Small intestine (tissue), 7 donors: Measurements from ENCODE around the gene ZNF787. TPM values are rescaled to one million over a fixed set of nuclear protein-coding genes. Genes with fewer than 3 reads are reported as not detected.
"Not testable (repeated sequence)": the region's sequence is repeated elsewhere in the genome, so short reads cannot be mapped to it uniquely, and the experiment has no call there.

Experiments
- DNase-seq, 2 donors: peaks; one replicate each; pipeline versions ENCODE4 v3.0.0 to v3.0.0-alpha.2; 2013
- FAIRE-seq: peaks from 2 replicates; lab custom pipeline; 2012; peaks lifted over from hg19 to GRCh38; lab: Jason Lieb, UNC
- H3K27ac ChIP-seq, 3 donors: one replicate each; pipeline ENCODE4 v1.5.1; 2013; ENCODE audit warnings: low read length in 2 of 3, mild to moderate bottlenecking in 2 of 3, control low read depth in 1 of 3, inconsistent platforms in 1 of 3, low read depth in 1 of 3, moderate library complexity in 1 of 3
- H3K27me3 ChIP-seq, 3 donors: one replicate each; pipeline ENCODE4 v1.6.1; 2013; ENCODE audit warnings: low read length in 3 of 3, inconsistent platforms in 1 of 3; ENCODE audit not compliant: control insufficient read depth in 3 of 3, insufficient read depth in 3 of 3
- H3K36me3 ChIP-seq, 3 donors: one replicate each; pipeline ENCODE4 v1.6.1; 2013; ENCODE audit warnings: low read length in 3 of 3, inconsistent platforms in 1 of 3, low read depth in 1 of 3, mild to moderate bottlenecking in 1 of 3, moderate library complexity in 1 of 3; ENCODE audit not compliant: control insufficient read depth in 3 of 3, insufficient read depth in 2 of 3
- H3K4me1 ChIP-seq, 3 donors: one replicate each; pipeline ENCODE4 v1.6.1; 2013; ENCODE audit warnings: low read length in 2 of 3, inconsistent platforms in 1 of 3, low read depth in 1 of 3, mild to moderate bottlenecking in 1 of 3, moderate library complexity in 1 of 3; ENCODE audit not compliant: control insufficient read depth in 3 of 3, insufficient read depth in 2 of 3
- H3K4me3 ChIP-seq, 3 donors: one replicate each; pipeline ENCODE4 v1.5.1; 2013; ENCODE audit warnings: low read length in 3 of 3, control low read depth in 1 of 3, inconsistent platforms in 1 of 3, low read depth in 1 of 3, mild to moderate bottlenecking in 1 of 3, moderate library complexity in 1 of 3
- H3K9me3 ChIP-seq, 2 donors: one replicate each; pipeline ENCODE4 v1.6.1; 2013; ENCODE audit warnings: low read depth in 1 of 2, low read length in 1 of 2; ENCODE audit not compliant: control insufficient read depth in 2 of 2, insufficient read depth in 1 of 2
- WGBS, 3 donors: extraction: QIAGEN DNeasy Blood & Tissue Kit; methylation state at CpG; one replicate each; pipeline ENCODE4 v1.1.7; 2013; 5-methylcytosine and 5-hydroxymethylcytosine counted together
- polyA plus RNA-seq, 4 donors: library from polyadenylated mRNA; stranded (reverse) in 3 of 4; unstranded in 1 of 4; fragments of 200-250 nt in 3 of 4; fragments of 120-200 nt in 1 of 4; gene quantifications; one replicate each; pipeline versions ENCODE4 v1.2.1 to v1.2.3, GENCODE V29; 2013
- donor health status: healthy with polysubstance abuse.
- donor health status: control.
- donor health status: control.
- donor health status: Bipolar disorder and iron deficiency.
- donor health status: healthy.

The ZNF787 gene
- polyA plus RNA-seq, 4 donors = 29.9 to 34.9 (median 31.8) TPM

- 96 to 98% (median 98%) methylated on average over 21 of the region's 21 CpGs for WGBS, 3 donors
- H3K27ac ChIP-seq, H3K4me1 ChIP-seq, H3K27me3 ChIP-seq, FAIRE-seq, DNase-seq, H3K4me3 ChIP-seq: not testable (repeated sequence)
- H3K36me3 ChIP-seq = peaks cover 7 to 78% (median 17%) of the 10 kb centered on the region in 3 donors
- peaks cover 0 to 22% of the 10 kb centered on the region in 2 donors for H3K9me3 ChIP-seq
Observed at GRCh38 chr19:56098237-56098636, 22.9 kb downstream of the ZNF787 start.

- Histone ChIP-seq H3K27me3 (no peaks in the 10 kb centered on the region), H3K9me3 (peaks cover 0 to 27% of the 10 kb centered on the region in 2 donors), H3K4me1 (no peaks in the 10 kb centered on the region), H3K4me3 (no peak overlapping the region), H3K27ac (no peak overlapping the region), H3K36me3 (peaks cover 7 to 78% (median 14%) of the 10 kb centered on the region in 3 donors)
- FAIRE-seq = no peak
- WGBS, 3 donors = 86 to 93% (median 90%) methylated on average over 7 of the region's 7 CpGs
- DNase-seq = no peak
Observed at GRCh38 chr19:56097776-56098175, 23.3 kb downstream of the ZNF787 start.

- Histone ChIP-seq H3K27ac (no peak overlapping the region), H3K4me3 (no peak overlapping the region), H3K27me3 (no peaks in the 10 kb centered on the region), H3K9me3 (peaks cover 0 to 32% of the 10 kb centered on the region in 2 donors), H3K36me3 (peaks cover 4 to 77% (median 14%) of the 10 kb centered on the region in 3 donors), H3K4me1 (no peaks in the 10 kb centered on the region)
- WGBS, 3 donors = 86 to 90% (median 87%) methylated on average over 23 of the region's 23 CpGs
- no peak for FAIRE-seq
- no peak for DNase-seq
Observed at GRCh38 chr19:56097306-56097705, 23.8 kb downstream of the ZNF787 start.

- FAIRE-seq (no peak), DNase-seq (no peak)
- no peak overlapping the region for H3K27ac ChIP-seq
- no peak overlapping the region for H3K4me3 ChIP-seq
- H3K27me3 ChIP-seq = no peaks in the 10 kb centered on the region
- peaks cover 6 to 77% (median 12%) of the 10 kb centered on the region in 3 donors for H3K36me3 ChIP-seq
- 91 to 94% (median 94%) methylated on average over 13 of the region's 13 CpGs for WGBS, 3 donors
- no peaks in the 10 kb centered on the region for H3K4me1 ChIP-seq
- H3K9me3 ChIP-seq = peaks cover 0 to 35% of the 10 kb centered on the region in 2 donors
Observed at GRCh38 chr19:56096665-56097064, 24.4 kb downstream of the ZNF787 start.

- 82 to 85% (median 84%) methylated on average over 9 of the region's 9 CpGs for WGBS, 3 donors
- Histone ChIP-seq H3K27me3 (no peaks in the 10 kb centered on the region), H3K36me3 (peaks cover 4 to 79% (median 6%) of the 10 kb centered on the region in 3 donors), H3K4me1 (no peaks in the 10 kb centered on the region), H3K27ac (no peak overlapping the region), H3K4me3 (no peak overlapping the region), H3K9me3 (peaks cover 0 to 30% of the 10 kb centered on the region in 2 donors)
- FAIRE-seq (no peak), DNase-seq (no peak)
Observed at GRCh38 chr19:56094449-56094848, 26.6 kb downstream of the ZNF787 start.

- WGBS, 3 donors = 98 to 99% (median 99%) methylated on average over 32 of the region's 32 CpGs
- no peak for FAIRE-seq
- peaks cover 7 to 71% (median 14%) of the 10 kb centered on the region in 3 donors for H3K36me3 ChIP-seq
Observed at GRCh38 chr19:56092685-56093631, 28.1 kb downstream of the ZNF787 start.

GRCh38 chr19:56091751-56092546 lies 29.1 kb downstream of the ZNF787 start:
- Histone ChIP-seq H3K27me3 (no peaks in the 10 kb centered on the region), H3K9me3 (peaks cover 0 to 25% of the 10 kb centered on the region in 2 donors), H3K4me1 (no peaks in the 10 kb centered on the region), H3K4me3 (no peak overlapping the region), H3K36me3 (peaks cover 10 to 68% (median 14%) of the 10 kb centered on the region in 3 donors), H3K27ac (no peak overlapping the region)
- DNase-seq = no peak
- FAIRE-seq = no peak
- 82 to 93% (median 90%) methylated on average over 38 of the region's 38 CpGs for WGBS, 3 donors

More at GRCh38 chr19:56092685-56093631, 28.1 kb downstream of the ZNF787 start:
- Histone ChIP-seq H3K4me3 (no peak overlapping the region), H3K9me3 (peaks cover 0 to 25% of the 10 kb centered on the region in 2 donors), H3K27ac (no peak overlapping the region), H3K4me1 (no peaks in the 10 kb centered on the region), H3K27me3 (no peaks in the 10 kb centered on the region)
- DNase-seq = no peak

GRCh38 chr19:56091066-56091490 lies 30.0 kb downstream of the ZNF787 start:
- H3K4me3 ChIP-seq = no peak overlapping the region
- no peak for FAIRE-seq
- H3K4me1 ChIP-seq = no peaks in the 10 kb centered on the region
- 83 to 89% (median 86%) methylated on average over 10 of the region's 10 CpGs for WGBS, 3 donors
- H3K9me3 ChIP-seq = peaks cover 0 to 25% of the 10 kb centered on the region in 2 donors
- peaks cover 10 to 68% (median 14%) of the 10 kb centered on the region in 3 donors for H3K36me3 ChIP-seq
- no peaks in the 10 kb centered on the region for H3K27me3 ChIP-seq
- H3K27ac ChIP-seq = no peak overlapping the region
- no peak for DNase-seq
